Activated T-helper 17 cell treated with anti-CD3 and anti-CD28 coated beads, Interleukin-2, amount 50 U/mL, for 72 hours (primary cell): ENCODE results near the gene CCR8. TPM values are rescaled to one million over a fixed set of nuclear protein-coding genes. Genes with fewer than 3 reads are reported as not detected.

ENCODE experiments used
- ATAC-seq: fragments of 150-1000 bp; cut with Tn5 transposase; replicated peaks from 2 replicates; pipeline ENCODE4 v1.10.0; 2021; ENCODE audit warnings: mild to moderate bottlenecking, moderate library complexity
- H3K27ac Mint-ChIP-seq: one replicate; pipeline ENCODE4 v1.8.0; 2022; ENCODE audit warnings: mixed read lengths
- H3K27me3 Mint-ChIP-seq: one replicate; pipeline ENCODE4 v1.8.0; 2022; ENCODE audit warnings: mixed read lengths
- H3K36me3 Mint-ChIP-seq: one replicate; pipeline ENCODE4 v1.8.0; 2022; ENCODE audit warnings: low read depth, mild to moderate bottlenecking, mixed read lengths
- H3K4me1 Mint-ChIP-seq: one replicate; pipeline ENCODE4 v1.8.0; 2022; ENCODE audit warnings: mixed read lengths
- H3K4me3 Mint-ChIP-seq: one replicate; pipeline ENCODE4 v1.8.0; 2022; ENCODE audit warnings: mild to moderate bottlenecking, mixed read lengths
- H3K9me3 Mint-ChIP-seq: one replicate; pipeline ENCODE4 v1.8.0; 2022; ENCODE audit warnings: mixed read lengths
- total RNA-seq, 2 donors: library from RNA; stranded (reverse); gene quantifications; one replicate each; pipeline ENCODE4 v1.2.3, GENCODE V29; 2022

CCR8 gene, protein sequence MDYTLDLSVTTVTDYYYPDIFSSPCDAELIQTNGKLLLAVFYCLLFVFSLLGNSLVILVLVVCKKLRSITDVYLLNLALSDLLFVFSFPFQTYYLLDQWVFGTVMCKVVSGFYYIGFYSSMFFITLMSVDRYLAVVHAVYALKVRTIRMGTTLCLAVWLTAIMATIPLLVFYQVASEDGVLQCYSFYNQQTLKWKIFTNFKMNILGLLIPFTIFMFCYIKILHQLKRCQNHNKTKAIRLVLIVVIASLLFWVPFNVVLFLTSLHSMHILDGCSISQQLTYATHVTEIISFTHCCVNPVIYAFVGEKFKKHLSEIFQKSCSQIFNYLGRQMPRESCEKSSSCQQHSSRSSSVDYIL
- 10 to 100 TPM in 1 of 2 donors, under 1 TPM in 1; 0.87 to 10.2 TPM for total RNA-seq

DNA sequence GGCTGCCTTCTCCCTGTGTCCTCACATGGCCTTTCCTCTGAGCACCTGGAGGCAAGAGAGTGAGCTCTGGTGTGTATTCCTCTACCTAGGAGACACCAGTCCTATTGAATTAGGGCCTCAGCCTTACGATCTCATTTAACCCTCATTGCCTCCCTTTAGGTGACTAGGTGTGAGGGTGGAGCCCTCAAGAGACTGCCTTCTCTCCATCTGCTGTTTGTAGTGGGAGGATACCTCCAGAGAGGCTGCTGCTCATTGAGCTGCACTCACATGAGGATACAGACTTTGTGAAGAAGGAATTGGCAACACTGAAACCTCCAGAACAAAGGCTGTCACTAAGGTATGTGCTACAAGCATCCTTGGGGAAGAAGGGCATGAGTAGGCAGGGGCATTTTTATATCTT is at the start of gene CCR8:
Gene CCR8, plus strand, starts transcription at position 217 of the 400 bp plus-strand sequence. CDS start 2,623 bp downstream, outside the sequence.
- H3K27ac Mint-ChIP-seq = peak within 1 kb of the TSS; percentile 89
- ATAC-seq = no peak

DNA sequence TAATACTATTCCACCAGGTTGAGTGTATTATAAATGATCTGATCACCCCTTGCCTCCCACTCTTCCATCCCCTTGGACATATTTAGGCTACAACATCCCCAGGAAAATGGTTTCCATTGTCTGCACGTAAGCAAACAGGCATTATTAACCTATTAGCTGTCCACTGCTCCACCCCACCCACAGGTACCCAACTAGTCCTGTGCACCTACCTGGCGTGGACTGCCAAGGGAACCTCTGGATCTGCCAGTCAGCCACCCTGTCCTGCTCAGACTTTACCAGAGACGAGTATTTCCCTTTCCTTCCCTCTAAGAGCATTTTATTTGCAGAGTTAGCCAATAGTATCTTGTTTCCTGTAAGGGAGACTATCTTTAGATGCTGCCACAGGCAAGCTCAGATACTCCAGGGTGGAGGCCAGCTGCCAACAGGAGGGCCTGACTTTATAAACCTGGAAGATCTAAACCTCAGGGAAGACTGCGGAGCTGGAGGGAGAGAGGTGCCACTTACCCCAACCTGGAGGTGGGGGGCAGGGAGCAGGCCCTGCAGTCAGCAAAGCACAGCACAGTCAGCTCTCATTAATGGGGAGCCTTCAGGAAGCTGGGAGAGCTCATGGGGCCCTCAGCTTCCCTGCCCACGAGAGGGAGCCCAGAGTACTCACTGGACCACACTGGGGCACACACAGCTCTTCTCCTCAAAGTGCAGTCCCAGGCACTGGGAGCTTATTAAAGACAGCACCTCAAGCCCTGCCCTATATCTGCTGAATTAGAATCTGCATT is 49.6 kb upstream of the CCR8 start, which contains the start of gene CX3CR1:
Gene CX3CR1, minus strand, starts transcription at position 292 of the 773 bp plus-strand sequence. CDS start 13,527 bp downstream, outside the sequence.
- Mint-ChIP-seq H3K4me1 (peaks cover 18% of the 10 kb centered on the region), H3K36me3 (no peaks in the 10 kb centered on the region), H3K4me3 (no peak within 1 kb of the TSS), H3K27me3 (no peaks in the 10 kb centered on the region), H3K27ac (no peak within 1 kb of the TSS), H3K9me3 (no peaks in the 10 kb centered on the region)
- no peak for ATAC-seq

More for the DNA sequence above, at the start of gene CCR8:
- H3K36me3 Mint-ChIP-seq = no peaks in the 10 kb centered on the region
- H3K9me3 Mint-ChIP-seq = no peaks in the 10 kb centered on the region
- peaks cover 23% of the 10 kb centered on the region for H3K4me1 Mint-ChIP-seq
- peak within 1 kb of the TSS; percentile 51 for H3K4me3 Mint-ChIP-seq
- H3K27me3 Mint-ChIP-seq = no peaks in the 10 kb centered on the region

DNA sequence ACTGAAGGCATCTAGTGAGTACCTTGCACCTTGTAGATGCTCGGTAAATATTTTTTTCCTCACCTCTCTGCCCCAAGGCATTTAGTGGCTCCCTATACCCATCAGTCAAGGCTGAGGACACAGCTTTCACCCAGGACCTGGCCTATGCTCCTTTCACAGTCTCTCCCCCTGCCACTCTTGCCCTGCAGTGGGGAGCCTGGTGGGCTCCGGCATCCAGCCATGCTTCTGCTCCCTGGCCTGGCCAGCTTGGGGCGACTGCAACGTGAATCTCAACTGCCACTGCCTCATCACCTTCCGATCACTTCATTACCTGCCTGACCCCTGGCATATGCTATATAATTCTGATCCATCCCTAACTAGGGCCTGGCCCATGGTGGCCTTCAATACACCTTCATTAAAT is 48.9 kb upstream of the CCR8 start:
- no peak overlapping the region for H3K4me3 Mint-ChIP-seq
- peaks cover 18% of the 10 kb centered on the region for H3K4me1 Mint-ChIP-seq

DNA sequence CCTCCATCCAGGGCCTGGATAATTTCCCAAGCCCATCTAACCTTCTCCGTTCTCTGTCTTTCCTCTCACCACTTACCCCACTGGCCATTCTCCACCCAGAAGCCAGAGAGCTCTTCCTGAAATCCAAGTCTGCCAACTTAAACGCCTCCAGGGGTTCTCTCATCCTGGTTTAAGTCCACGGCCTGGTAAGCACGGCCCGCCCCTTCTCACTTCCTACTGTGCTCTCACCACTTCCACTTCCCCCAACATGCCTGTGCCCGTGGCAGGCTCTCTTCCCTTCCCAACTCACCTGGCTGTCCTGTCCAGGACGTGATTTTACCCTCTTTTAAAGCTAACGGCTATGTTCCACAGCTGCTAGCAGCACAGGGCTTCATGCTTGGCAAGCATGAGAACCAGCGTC is 48.0 kb upstream of the CCR8 start:
- H3K4me1 Mint-ChIP-seq = peaks cover 16% of the 10 kb centered on the region
- no peaks in the 10 kb centered on the region for H3K27me3 Mint-ChIP-seq
- H3K27ac Mint-ChIP-seq = peak overlapping the region; percentile 21
- H3K36me3 Mint-ChIP-seq = no peaks in the 10 kb centered on the region
- no peak for ATAC-seq
- no peaks in the 10 kb centered on the region for H3K9me3 Mint-ChIP-seq
- H3K4me3 Mint-ChIP-seq = no peak overlapping the region

More for the DNA sequence above, 48.9 kb upstream of the CCR8 start:
- no peaks in the 10 kb centered on the region for H3K9me3 Mint-ChIP-seq
- H3K36me3 Mint-ChIP-seq = no peaks in the 10 kb centered on the region
- no peak for ATAC-seq
- H3K27me3 Mint-ChIP-seq = no peaks in the 10 kb centered on the region
- no peak overlapping the region for H3K27ac Mint-ChIP-seq

DNA sequence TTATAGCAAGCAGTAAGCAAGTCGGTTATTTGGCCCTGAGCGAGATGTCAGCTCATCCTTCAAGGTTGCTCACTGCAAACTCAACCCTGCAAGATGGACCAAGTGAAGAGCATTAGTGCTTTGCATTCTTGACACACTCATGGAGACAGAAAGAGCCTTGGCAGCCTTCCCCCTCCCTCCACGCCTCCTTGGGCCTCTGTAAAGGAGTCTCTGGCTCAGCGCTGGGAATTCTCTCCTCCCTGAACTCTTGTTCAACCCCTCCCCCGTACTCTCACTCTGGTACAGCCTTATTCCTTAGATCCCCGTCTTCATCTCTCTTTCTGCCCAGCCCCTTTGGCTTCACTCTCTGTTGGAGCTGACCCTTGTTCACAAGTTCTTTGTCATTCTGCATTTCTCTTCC is 47.5 kb upstream of the CCR8 start:
- Mint-ChIP-seq H3K27ac (no peak overlapping the region), H3K4me1 (peaks cover 12% of the 10 kb centered on the region), H3K36me3 (no peaks in the 10 kb centered on the region), H3K27me3 (no peaks in the 10 kb centered on the region), H3K9me3 (no peaks in the 10 kb centered on the region), H3K4me3 (no peak overlapping the region)
- ATAC-seq = no peak

DNA sequence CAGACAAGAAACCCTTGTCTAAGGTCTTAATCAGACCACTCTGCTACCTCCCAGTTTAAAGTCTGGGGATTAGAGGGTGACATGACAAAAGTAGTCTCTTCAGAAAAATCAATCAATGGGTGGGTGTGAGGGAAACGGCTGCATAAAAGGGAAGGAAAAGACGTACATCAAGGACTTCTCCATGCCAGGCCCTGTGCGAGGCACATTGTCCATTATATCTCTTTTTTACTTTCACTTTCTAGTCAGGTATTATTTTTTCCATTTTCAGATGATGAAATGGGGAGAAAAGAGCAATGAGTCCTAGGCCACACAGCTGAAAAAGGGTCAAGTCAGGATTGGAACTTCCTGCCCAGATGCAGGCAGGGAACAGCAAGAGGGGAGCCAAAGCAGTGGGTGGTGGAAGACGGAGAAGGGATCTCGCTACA is 45.0 kb upstream of the CCR8 start:
- Mint-ChIP-seq H3K9me3 (no peaks in the 10 kb centered on the region), H3K27ac (peak overlapping the region; percentile 44), H3K27me3 (no peaks in the 10 kb centered on the region), H3K36me3 (no peaks in the 10 kb centered on the region), H3K4me3 (peak overlapping the region; percentile 6), H3K4me1 (peaks cover 18% of the 10 kb centered on the region)
- no peak for ATAC-seq

DNA sequence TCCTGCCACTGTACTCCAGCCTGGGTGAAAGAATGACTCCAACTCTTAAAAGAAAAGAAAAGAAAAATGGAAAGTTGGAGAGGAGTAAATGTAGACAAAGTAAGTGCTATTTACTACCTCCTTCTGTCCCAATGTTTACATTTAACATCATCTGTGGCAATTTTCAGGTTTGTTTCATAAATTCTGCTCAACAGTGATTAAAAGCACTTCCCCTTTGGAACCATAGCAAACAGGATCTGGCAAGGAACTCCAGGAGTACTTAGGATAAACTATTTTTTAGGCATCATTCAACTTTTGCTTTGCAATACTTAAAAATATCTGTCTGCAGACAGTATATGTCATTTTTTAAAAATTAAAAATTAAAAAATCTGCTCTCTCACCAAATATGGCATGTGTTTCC is 44.2 kb upstream of the CCR8 start:
- ATAC-seq = no peak
- peaks cover 23% of the 10 kb centered on the region for H3K4me1 Mint-ChIP-seq
- H3K27me3 Mint-ChIP-seq = no peaks in the 10 kb centered on the region
- H3K36me3 Mint-ChIP-seq = no peaks in the 10 kb centered on the region
- H3K9me3 Mint-ChIP-seq = no peaks in the 10 kb centered on the region
- no peak overlapping the region for H3K27ac Mint-ChIP-seq
- H3K4me3 Mint-ChIP-seq = no peak overlapping the region

DNA sequence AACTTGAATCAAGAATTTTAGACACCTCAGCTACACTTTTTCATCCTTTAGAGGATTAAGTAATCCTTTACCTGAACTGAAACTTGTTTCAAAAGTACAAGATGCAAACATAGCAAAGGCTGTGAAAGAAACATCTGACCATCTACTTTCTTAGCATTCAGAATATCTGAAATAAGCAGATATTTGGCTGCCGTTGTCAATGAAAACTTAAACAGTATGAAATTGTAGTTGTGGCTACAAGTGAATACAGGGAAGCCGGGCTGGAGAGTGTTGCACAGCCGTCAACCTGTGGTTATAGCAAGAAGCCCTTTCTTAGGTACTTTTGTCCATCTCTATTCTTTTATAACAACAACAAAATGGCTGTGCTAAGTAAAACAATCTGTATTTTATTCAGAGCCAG is 42.7 kb upstream of the CCR8 start:
- no peaks in the 10 kb centered on the region for H3K9me3 Mint-ChIP-seq
- no peak overlapping the region for H3K4me3 Mint-ChIP-seq
- no peak for ATAC-seq
- H3K27ac Mint-ChIP-seq = no peak overlapping the region
- no peaks in the 10 kb centered on the region for H3K27me3 Mint-ChIP-seq
- H3K36me3 Mint-ChIP-seq = no peaks in the 10 kb centered on the region
- peaks cover 16% of the 10 kb centered on the region for H3K4me1 Mint-ChIP-seq

DNA sequence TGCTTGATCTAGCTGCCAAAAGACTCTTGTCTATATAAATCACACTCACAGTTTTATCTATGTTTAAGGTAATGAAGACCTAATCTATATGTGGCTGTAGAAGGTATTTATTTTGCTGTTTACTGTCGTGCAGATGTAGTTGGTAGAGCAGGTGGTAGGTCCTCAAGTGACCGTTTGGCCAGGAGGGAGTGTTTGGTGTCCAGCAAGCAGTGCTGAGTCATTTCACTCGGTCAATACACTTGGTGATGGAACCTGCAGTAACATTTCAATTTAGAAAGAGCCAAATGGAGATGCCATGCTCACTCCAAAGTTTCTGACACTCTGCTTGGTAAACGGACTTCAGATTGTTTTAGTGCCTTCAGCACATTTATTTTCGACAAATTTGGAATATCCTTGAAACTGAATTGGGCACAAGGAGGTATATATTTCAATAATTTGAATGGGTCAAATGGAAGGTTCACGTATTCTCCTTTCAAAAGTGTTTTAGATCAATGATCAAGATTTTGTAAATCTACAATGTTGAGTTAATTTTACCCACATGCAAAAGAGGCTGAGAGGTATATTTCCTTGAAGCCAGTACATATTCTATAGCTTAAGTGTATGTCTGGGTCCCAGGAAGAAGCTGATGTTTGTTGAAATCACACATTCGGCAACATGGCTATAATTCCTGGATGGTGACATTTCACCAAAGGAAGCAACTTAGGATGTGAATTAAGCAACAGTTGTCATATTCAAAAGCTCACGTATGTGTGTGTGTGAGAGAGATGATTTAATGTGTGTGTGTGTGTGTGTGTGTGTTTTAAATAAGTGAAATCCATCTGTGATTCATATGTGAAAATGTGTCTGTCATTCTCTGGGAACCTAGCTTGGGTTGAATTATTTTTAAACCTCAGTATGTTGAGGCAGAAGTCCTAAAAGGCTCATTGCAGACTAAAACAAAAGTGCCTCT is 42.0 kb upstream of the CCR8 start:
- Mint-ChIP-seq H3K27ac (peak overlapping the region; percentile 79), H3K36me3 (no peaks in the 10 kb centered on the region), H3K27me3 (no peaks in the 10 kb centered on the region), H3K4me3 (no peak overlapping the region), H3K4me1 (peaks cover 16% of the 10 kb centered on the region), H3K9me3 (no peaks in the 10 kb centered on the region)
- ATAC-seq = peak; percentile 11

DNA sequence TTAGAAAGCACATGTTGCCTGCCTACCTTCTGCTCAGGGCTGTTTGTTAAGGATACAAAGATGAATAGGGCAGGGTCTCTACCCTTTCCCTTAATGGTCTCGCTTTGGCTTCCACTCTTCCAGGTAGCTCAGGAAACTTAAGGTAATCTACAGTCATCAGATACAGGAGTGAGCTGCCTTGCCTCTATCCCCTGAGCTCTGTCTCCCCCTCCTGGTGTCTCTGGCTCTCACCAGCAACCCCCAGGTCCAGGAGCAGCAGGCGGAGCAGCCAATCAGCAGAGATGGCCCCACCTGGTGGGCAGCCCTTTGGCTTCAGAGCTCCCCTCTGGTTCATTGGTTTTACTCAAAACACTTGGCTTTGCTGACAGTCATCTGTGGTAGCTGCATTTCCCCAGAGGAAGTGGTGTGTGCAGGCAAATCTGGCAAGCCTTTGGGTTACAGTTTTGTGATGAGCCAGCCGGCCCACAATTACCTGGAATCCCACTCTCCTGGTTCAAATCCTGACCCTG is 41.2 kb upstream of the CCR8 start:
- Mint-ChIP-seq H3K36me3 (no peaks in the 10 kb centered on the region), H3K9me3 (no peaks in the 10 kb centered on the region), H3K27ac (peak overlapping the region; percentile 79), H3K4me3 (no peak overlapping the region), H3K27me3 (no peaks in the 10 kb centered on the region), H3K4me1 (peaks cover 16% of the 10 kb centered on the region)
- peak; percentile 96 for ATAC-seq

DNA sequence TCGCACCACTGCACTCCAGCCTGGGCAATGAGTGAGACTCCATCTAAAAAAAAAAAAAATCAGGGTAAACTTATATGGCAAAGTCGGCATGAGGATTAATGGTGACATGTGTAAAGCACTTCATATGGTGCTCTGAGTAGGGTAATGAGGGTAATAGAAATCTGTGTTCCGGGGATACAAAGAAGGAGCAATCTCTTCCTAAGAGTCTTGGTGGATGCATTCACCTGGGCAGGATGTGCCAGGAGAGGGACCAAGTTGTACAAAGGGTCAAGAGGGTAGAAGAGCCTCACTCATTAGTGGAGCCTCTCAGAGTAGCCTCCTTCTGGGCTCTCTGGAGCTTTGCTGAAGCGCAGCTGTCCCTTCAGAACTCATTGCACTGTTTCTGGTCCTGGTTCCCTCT is 40.4 kb upstream of the CCR8 start:
- Mint-ChIP-seq H3K4me3 (no peak overlapping the region), H3K4me1 (peaks cover 16% of the 10 kb centered on the region), H3K27me3 (no peaks in the 10 kb centered on the region), H3K27ac (peak overlapping the region; percentile 63), H3K9me3 (no peaks in the 10 kb centered on the region), H3K36me3 (no peaks in the 10 kb centered on the region)
- ATAC-seq = no peak

DNA sequence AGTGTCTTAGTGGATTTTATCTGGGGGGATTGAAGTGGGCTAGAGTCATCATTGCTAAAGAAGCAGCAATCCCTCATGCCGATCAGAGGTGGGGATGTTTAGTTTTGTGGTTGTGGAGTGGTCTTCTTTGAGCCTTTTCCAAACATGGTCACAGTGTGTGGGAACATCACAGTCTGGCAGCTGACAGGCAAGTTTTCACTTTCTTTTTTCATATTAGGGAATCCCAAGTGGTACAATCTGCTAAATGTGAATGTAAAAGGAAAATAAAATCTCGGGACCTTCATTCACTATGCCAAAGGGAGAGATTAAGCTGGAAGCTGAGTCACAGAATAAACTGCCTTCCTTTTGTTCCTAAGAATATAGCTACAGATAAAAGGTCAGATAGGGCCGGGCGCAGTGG is 39.3 kb upstream of the CCR8 start:
- Mint-ChIP-seq H3K4me3 (no peak overlapping the region), H3K9me3 (no peaks in the 10 kb centered on the region), H3K27ac (peak overlapping the region; percentile 63), H3K27me3 (no peaks in the 10 kb centered on the region), H3K36me3 (no peaks in the 10 kb centered on the region), H3K4me1 (peaks cover 10% of the 10 kb centered on the region)
- no peak for ATAC-seq

DNA sequence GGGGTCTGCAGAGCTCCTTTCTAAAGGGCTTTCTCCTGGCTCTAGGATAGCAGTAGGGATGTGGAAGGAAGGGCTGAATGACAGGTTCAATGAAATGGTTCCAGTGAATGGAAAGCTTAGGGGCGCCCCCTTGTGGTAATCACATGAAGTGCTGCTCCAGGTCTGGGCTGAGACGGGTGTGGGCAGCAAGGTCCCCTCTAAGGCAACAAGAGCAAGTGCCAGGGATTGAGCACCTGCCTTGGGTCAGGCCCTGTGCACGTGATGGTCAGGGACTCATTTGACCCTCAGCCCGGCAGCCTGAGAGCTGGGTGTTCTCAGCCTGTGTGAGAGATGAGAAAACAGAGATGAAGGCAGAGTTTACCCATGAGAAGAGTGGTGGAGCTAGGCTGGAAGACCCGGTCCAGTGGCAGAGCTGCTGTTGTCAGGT is 37.6 kb upstream of the CCR8 start:
- Mint-ChIP-seq H3K36me3 (no peaks in the 10 kb centered on the region), H3K4me1 (peaks cover 10% of the 10 kb centered on the region), H3K27ac (peak overlapping the region; percentile 18), H3K4me3 (no peak overlapping the region), H3K27me3 (no peaks in the 10 kb centered on the region), H3K9me3 (no peaks in the 10 kb centered on the region)
- peak; percentile 20 for ATAC-seq

DNA sequence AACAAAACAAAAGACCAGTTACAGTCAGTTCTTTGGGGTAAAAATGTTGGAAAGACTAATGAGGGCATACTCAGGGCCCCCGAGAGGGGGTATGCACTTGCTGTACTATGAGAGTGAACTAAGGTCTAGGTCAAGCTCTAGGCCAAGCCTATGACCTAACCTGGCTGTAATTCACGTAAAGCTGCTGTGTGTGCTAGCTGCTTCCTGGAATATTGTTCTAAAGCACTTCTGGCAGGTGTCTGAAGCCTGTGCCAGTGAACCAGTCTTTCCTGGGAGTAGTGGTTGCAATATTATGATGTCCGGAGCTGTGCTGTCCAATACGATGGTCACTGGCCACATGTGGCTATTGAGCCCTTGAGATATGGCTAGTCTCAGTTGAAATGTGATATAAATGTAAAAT is 36.5 kb upstream of the CCR8 start:
- H3K4me1 Mint-ChIP-seq = peaks cover 10% of the 10 kb centered on the region
- no peak for ATAC-seq
- no peak overlapping the region for H3K27ac Mint-ChIP-seq
- H3K27me3 Mint-ChIP-seq = no peaks in the 10 kb centered on the region
- H3K4me3 Mint-ChIP-seq = no peak overlapping the region
- H3K36me3 Mint-ChIP-seq = no peaks in the 10 kb centered on the region
- no peaks in the 10 kb centered on the region for H3K9me3 Mint-ChIP-seq
